Transverse colon (tissue), 4 donors: ENCODE data around the gene ZNF185. TPM values are rescaled to one million over a fixed set of nuclear protein-coding genes. Genes with fewer than 3 reads are reported as not detected.

Experiments
- DNase-seq: peaks from one replicate; pipeline ENCODE4 v3.0.0-alpha.2; 2019
- H3K27ac ChIP-seq, 4 donors: fragments of 200-600 bp; sonication (generic); 2 replicates each; pipeline ENCODE4 v1.5.1; 2016 to 2018; ENCODE audit warnings: inconsistent platforms in 4 of 4
- H3K27me3 ChIP-seq: fragments of 200-600 bp; sonication (generic); 2 replicates; pipeline ENCODE4 v1.5.1; 2017; ENCODE audit warnings: inconsistent platforms
- H3K36me3 ChIP-seq, 4 donors: fragments of 200-600 bp; sonication (generic); 2 replicates each; pipeline ENCODE4 v1.5.1; 2017 to 2019; ENCODE audit warnings: inconsistent platforms in 4 of 4
- H3K4me1 ChIP-seq, 4 donors: fragments of 200-600 bp; sonication (generic); 2 replicates each; pipeline ENCODE4 v1.5.1; 2017 to 2020; ENCODE audit warnings: inconsistent platforms in 4 of 4
- H3K4me3 ChIP-seq, 4 donors: fragments of 200-600 bp; sonication (generic); 1 replicate in 1 of 4; 2 replicates in 3 of 4; pipeline versions ENCODE4 v1.5.1 to v1.6.1; 2017 to 2019; ENCODE audit warnings: inconsistent platforms in 4 of 4
- H3K9me3 ChIP-seq, 2 donors: fragments of 200-600 bp; sonication (generic); 2 replicates each; pipeline ENCODE4 v1.5.1; 2017 to 2019; ENCODE audit warnings: inconsistent platforms in 2 of 2
- CTCF ChIP-seq, 5 experiments: fragments of 200-600 bp in 3 of 5; fragments of 450-650 bp in 2 of 5; sonication (generic) in 3 of 5; IDR thresholded peaks; 1 replicate in 2 of 5; 2 replicates in 3 of 5; pipeline ENCODE4 v1.5.1; 2016 to 2017; ENCODE audit warnings: antibody characterized with exemption in 5 of 5, inconsistent platforms in 3 of 5, mild to moderate bottlenecking in 2 of 5, moderate library complexity in 1 of 5
- EP300 ChIP-seq: sonication (generic); formaldehyde crosslinking; IDR thresholded peaks from one replicate; pipeline ENCODE4 v1.6.1; 2017; ENCODE audit warnings: antibody characterized with exemption, low read depth
- POLR2A ChIP-seq: fragments of 450-650 bp; IDR thresholded peaks from one replicate; pipeline ENCODE4 v1.6.1; 2016; ENCODE audit warnings: antibody characterized with exemption, mild to moderate bottlenecking, moderate library complexity
- POLR2AphosphoS5 ChIP-seq, 3 donors: sonication (generic); formaldehyde crosslinking; IDR thresholded peaks; one replicate each; pipeline ENCODE4 v1.6.1; 2016; ENCODE audit warnings: antibody characterized with exemption in 3 of 3
- WGBS, 2 donors: methylation state at CpG; one replicate each; pipeline ENCODE4 v1.1.5; 2018; ENCODE audit warnings: low coverage in 1 of 2; 5-methylcytosine and 5-hydroxymethylcytosine counted together
- in situ Hi-C, 4 donors: fragments of 200-750 bp; cut with MboI; loops; one replicate each; pipeline versions ENCODE4 v1.15.0 to v1.15.1; 2017; ENCODE audit warnings: low sequenced_read_pairs in 3 of 4, low pct_ligation_motif_present in 1 of 4, low pct_unique_long_range_greater_than_20kb in 1 of 4
- intact Hi-C: fragments of 100-400 bp; cut with DNase I; formaldehyde crosslinking; loops from one replicate; pipeline ENCODE4 v1.15.1; 2023; ENCODE audit warnings: low total_unique reads
- total RNA-seq, 4 donors: library from RNA; depleted of rRNA; stranded (reverse); fragments of >200 nt; gene quantifications; one replicate each; pipeline ENCODE4 v1.1.0, GENCODE V29; 2016

Gene ZNF185
- total RNA-seq, 4 donors from 2014 or later, result 0.40 to 4.1 (median 3.2) TPM; not detected in 1

GRCh38 chrX:152930516-152930915 is 32.6 kb downstream of the ZNF185 start:
- intact Hi-C loops (no loop called here), in situ Hi-C loops (no loop called here)
- Histone ChIP-seq H3K27ac (no peak overlapping the region), H3K9me3 (no peaks in the 10 kb centered on the region), H3K4me1 (peaks cover 0 to 5% (median 0%) of the 10 kb centered on the region in 4 donors), H3K27me3 (no peaks in the 10 kb centered on the region), H3K4me3 (no peak overlapping the region), H3K36me3 (no peaks in the 10 kb centered on the region)
- WGBS, 2 donors, result 60 to 71% methylated on average over 2 to 4 of the region's 4 CpGs
- DNase-seq, result no peak
- no peak for TF ChIP-seq POLR2A
- TF ChIP-seq EP300, result no peak
- TF ChIP-seq CTCF (IDR thresholded peaks at IDR 0.05), result no peak
- TF ChIP-seq POLR2AphosphoS5 (IDR thresholded peaks at IDR 0.05), result no peak

GRCh38 chrX:152932144-152932543 is 34.3 kb downstream of the ZNF185 start:
- WGBS, 2 donors, result 81% methylated on average over 6 of the region's 6 CpGs; no CpG with 5 or more reads in 1 of the 2 donors
- in situ Hi-C loops (no loop called here), intact Hi-C loops (no loop called here)
- DNase-seq, result no peak
- H3K27ac ChIP-seq, result no peak overlapping the region
- no peak overlapping the region for H3K4me3 ChIP-seq
- no peak for TF ChIP-seq CTCF (IDR thresholded peaks at IDR 0.05)
- no peaks in the 10 kb centered on the region for H3K9me3 ChIP-seq
- H3K36me3 ChIP-seq, result no peaks in the 10 kb centered on the region
- H3K4me1 ChIP-seq, result no peaks in the 10 kb centered on the region
- no peaks in the 10 kb centered on the region for H3K27me3 ChIP-seq

GRCh38 chrX:152932598-152933175 is 34.8 kb downstream of the ZNF185 start:
- H3K4me1 ChIP-seq, result no peaks in the 10 kb centered on the region
- TF ChIP-seq POLR2A (no peak), EP300 (no peak), CTCF (IDR thresholded peaks at IDR 0.05) (no peak), POLR2AphosphoS5 (IDR thresholded peaks at IDR 0.05) (no peak)

GRCh38 chrX:152936306-152936705 is 38.4 kb downstream of the ZNF185 start:
- in situ Hi-C loops, result no loop called here
- H3K4me3 ChIP-seq, result no peak overlapping the region
- no peaks in the 10 kb centered on the region for H3K36me3 ChIP-seq
- peaks cover 0 to 5% (median 0%) of the 10 kb centered on the region in 4 donors for H3K4me1 ChIP-seq
- no peaks in the 10 kb centered on the region for H3K27me3 ChIP-seq
- WGBS, 2 donors, result 63% methylated on average over 2 of the region's 2 CpGs; no CpG with 5 or more reads in 1 of the 2 donors
- no peak overlapping the region for H3K27ac ChIP-seq
- no peaks in the 10 kb centered on the region for H3K9me3 ChIP-seq
- intact Hi-C loops, result no loop called here
- DNase-seq, result no peak
- no peak for TF ChIP-seq POLR2A
- TF ChIP-seq POLR2AphosphoS5 (IDR thresholded peaks at IDR 0.05), result no peak
- no peak for TF ChIP-seq CTCF (IDR thresholded peaks at IDR 0.05)
- TF ChIP-seq EP300, result no peak

More at GRCh38 chrX:152932598-152933175, 34.8 kb downstream of the ZNF185 start:
- Histone ChIP-seq H3K27me3 (no peaks in the 10 kb centered on the region), H3K36me3 (no peaks in the 10 kb centered on the region), H3K9me3 (no peaks in the 10 kb centered on the region), H3K4me3 (no peak overlapping the region), H3K27ac (no peak overlapping the region)
- in situ Hi-C loops, result no loop called here
- intact Hi-C loops, result no loop called here
- no peak for DNase-seq
- 81% methylated on average over 8 of the region's 8 CpGs; no CpG with 5 or more reads in 1 of the 2 donors for WGBS, 2 donors
